DMS 273 (cell line): Measurements from ENCODE around the gene EPHB6.
A peak's percentile ranks its signal among the peaks of the same experiment; 100 is the strongest.

ENCODE experiments used
- DNase-seq: peaks from one replicate; lab custom pipeline; 2025; ENCODE audit not compliant: unreplicated experiment; lab: John Stamatoyannopoulos, UW

Gene EPHB6

GRCh38 chr7:142894112-142894984 lies 39.5 kb downstream of the EPHB6 start:
- DNase-seq: no peak

GRCh38 chr7:142894985-142895593 lies 40.2 kb downstream of the EPHB6 start:
- DNase-seq: no peak

GRCh38 chr7:142896151-142896550 lies 41.3 kb downstream of the EPHB6 start:
- DNase-seq: no peak

- no peak for DNase-seq
These were observed 42.0 kb downstream of the EPHB6 start for GRCh38 chr7:142896741-142897379.

- no peak for DNase-seq
These were observed 42.8 kb downstream of the EPHB6 start for GRCh38 chr7:142897691-142898090.

GRCh38 chr7:142898377-142899170 lies 43.7 kb downstream of the EPHB6 start:
- DNase-seq: no peak

- no peak for DNase-seq
These were observed 44.8 kb downstream of the EPHB6 start for GRCh38 chr7:142899661-142900060.

- DNase-seq: no peak
These were observed 46.8 kb downstream of the EPHB6 start for GRCh38 chr7:142901426-142902259.

GRCh38 chr7:142904128-142904527 lies 49.3 kb downstream of the EPHB6 start:
- no peak for DNase-seq

GRCh38 chr7:142905759-142906158 lies 50.9 kb downstream of the EPHB6 start:
- no peak for DNase-seq

GRCh38 chr7:142906643-142907042 lies 51.8 kb downstream of the EPHB6 start:
- no peak for DNase-seq

- no peak for DNase-seq
These were observed 53.4 kb downstream of the EPHB6 start for GRCh38 chr7:142908290-142908689.

- DNase-seq: peak; percentile 17
These were observed 54.3 kb downstream of the EPHB6 start for GRCh38 chr7:142908921-142909890.

- no peak for DNase-seq
These were observed 55.2 kb downstream of the EPHB6 start for GRCh38 chr7:142910031-142910433.

GRCh38 chr7:142910481-142910880 lies 55.6 kb downstream of the EPHB6 start:
- no peak for DNase-seq

- no peak for DNase-seq
These were observed 58.2 kb downstream of the EPHB6 start for GRCh38 chr7:142913051-142913450.

GRCh38 chr7:142913566-142913965 lies 58.7 kb downstream of the EPHB6 start:
- DNase-seq: no peak

- no peak for DNase-seq
These were observed 59.2 kb downstream of the EPHB6 start for GRCh38 chr7:142914121-142914520.

- DNase-seq: no peak
These were observed 60.4 kb downstream of the EPHB6 start for GRCh38 chr7:142915315-142915714.
